K562 (cell line): ENCODE measurements around the gene TIGAR. TPM values are rescaled to one million over a fixed set of nuclear protein-coding genes. Genes with fewer than 3 reads are reported as not detected.
A peak's percentile ranks its signal among the peaks of the same experiment; 100 is the strongest.

Experiments used
- CTBP1 ChIP-seq: fragments of 450-650 bp; IDR thresholded peaks from 2 replicates; pipeline ENCODE4 v1.6.1; 2016; ENCODE audit warnings: borderline replicate concordance
- FOSL1 ChIP-seq: fragments of 200-800 bp; sonication (Bioruptor generic); conservative IDR thresholded peaks from 2 replicates; pipeline ENCODE4 v1.6.1; 2016; ENCODE audit warnings: missing genetic modification characterization, missing compliant biosample characterization
- GTF3C2 ChIP-seq: IDR thresholded peaks from 3 replicates; pipeline ENCODE4 v1.6.1; 2011; ENCODE audit warnings: borderline replicate concordance, mild to moderate bottlenecking, moderate library complexity; ENCODE audit not compliant: insufficient read length; ENCODE audit errors: extremely low read depth
- HNRNPUL1 ChIP-seq: fragments of 200-400 bp; formaldehyde crosslinking; IDR thresholded peaks from 2 replicates; pipeline ENCODE4 v1.6.1; 2017; ENCODE audit warnings: low read length
- NR0B1 ChIP-seq: fragments of 450-650 bp; IDR thresholded peaks from one replicate; pipeline ENCODE4 v1.6.1; 2018; ENCODE audit warnings: mild to moderate bottlenecking, moderate library complexity; ENCODE audit not compliant: partially characterized antibody
- PKNOX1 ChIP-seq: fragments of 450-650 bp; IDR thresholded peaks from 2 replicates; pipeline ENCODE4 v1.6.1; 2016
- RBFOX2 ChIP-seq: fragments of 200-400 bp; formaldehyde crosslinking; IDR thresholded peaks from 2 replicates; pipeline ENCODE4 v1.6.1; 2017; ENCODE audit warnings: low read depth, mild to moderate bottlenecking, low read length, moderate library complexity
- SLC30A9 ChIP-seq: fragments of 250-450 bp; sonication (Bioruptor Pico); IDR thresholded peaks from 2 replicates; pipeline ENCODE4 v1.8.0; 2022; ENCODE audit warnings: mild to moderate bottlenecking, moderate library complexity
- SMARCA5 ChIP-seq: fragments of 450-650 bp; IDR thresholded peaks from 2 replicates; pipeline ENCODE4 v1.6.1; 2016
- TRIM25 ChIP-seq: fragments of 450-650 bp; IDR thresholded peaks from 2 replicates; pipeline ENCODE4 v1.7.0; 2016; ENCODE audit warnings: borderline replicate concordance
- UBTF ChIP-seq, 2 experiments: IDR thresholded peaks; 2 replicates each; pipeline ENCODE4 v1.6.1; 2012; ENCODE audit warnings: improper control_type of control experiment in 2 of 2, low read depth in 2 of 2, low read length in 2 of 2, borderline replicate concordance in 1 of 2
- ZBTB34 ChIP-seq: fragments of 250-450 bp; sonication (Bioruptor Pico); IDR thresholded peaks from 2 replicates; pipeline ENCODE4 v1.8.0; 2021; ENCODE audit warnings: mild to moderate bottlenecking, moderate library complexity
- ZBTB7A ChIP-seq: IDR thresholded peaks from 2 replicates; pipeline ENCODE4 v1.6.1; 2011; ENCODE audit warnings: low read depth, mild to moderate bottlenecking, low read length, moderate library complexity, borderline replicate concordance; ENCODE audit not compliant: control insufficient read depth
- ZNF217 ChIP-seq: sonication (generic); formaldehyde crosslinking; IDR thresholded peaks from 2 replicates; pipeline ENCODE4 v1.8.0; 2022; ENCODE audit warnings: mild to moderate bottlenecking, missing genetic modification reagents
- ZNF707 ChIP-seq: fragments of 250-450 bp; sonication (Bioruptor Pico); conservative IDR thresholded peaks from 2 replicates; pipeline ENCODE4 v1.8.0; 2022; ENCODE audit warnings: inconsistent platforms, mild to moderate bottlenecking, moderate library complexity
- polyA plus RNA-seq, 8 experiments: library from polyadenylated mRNA; depleted of rRNA in 4 of 8; stranded (reverse) in 5 of 8; unstranded in 3 of 8; fragments of >200 nt; fragmentation: Nextera tagmentation in 2 of 8; fragmentation: Illumina TruSeq in 1 of 8; extraction: Ambion mirVana in 2 of 8; extraction: Trizol in 1 of 8; gene quantifications; 2 replicates each; pipeline versions ENCODE4 v1.2.1 to v1.2.3, GENCODE V29; 2011 to 2014; ENCODE audit warnings: inconsistent platforms in 1 of 8, missing spikeins in 1 of 8
- total RNA-seq, 7 experiments: library from RNA; depleted of rRNA in 6 of 7; stranded (reverse); fragments of >200 nt in 6 of 7; fragmentation: Illumina TruSeq in 2 of 7; extraction: Trizol in 2 of 7; gene quantifications; 2 replicates each; pipeline versions ENCODE4 v1.2.1 to v1.2.3, GENCODE V29; 2011 to 2021; ENCODE audit warnings: low replicate concordance in 1 of 7

The TIGAR gene
- total and polyA plus RNA-seq, 9 of the 15 experiments (the other 6 are each of a cell fraction or from before 2014, with no cell fraction given), result 0.11 to 1.0 (median 0.53) TPM; not detected in 2

- no peak for TF ChIP-seq GTF3C2
- TF ChIP-seq UBTF (IDR thresholded peaks at IDR 0.05; ENCODE audit: borderline replicate concordance in 1 of 2, low read depth in 2 of 2, low read length in 2 of 2), result peak in 1 of 2 experiments; percentile 42; a peak in 2 of 4 replicates
- TF ChIP-seq FOSL1, result no peak
- no peak for TF ChIP-seq HNRNPUL1
- no peak for TF ChIP-seq ZNF707 (CRISPR knock-in tag)
- TF ChIP-seq ZNF217 (CRISPR knock-in tag), result no peak
- TF ChIP-seq CTBP1, result no peak
- TF ChIP-seq RBFOX2, result peak; percentile 89
- no peak for TF ChIP-seq ZBTB34 (CRISPR knock-in tag)
- no peak for TF ChIP-seq NR0B1
- TF ChIP-seq SLC30A9 (CRISPR knock-in tag), result no peak
- TF ChIP-seq ZBTB7A, result peak; percentile 81; the same call in 1 of the 2 replicates
- peak; percentile 63; the same call in 1 of the 2 replicates for TF ChIP-seq PKNOX1
- no peak for TF ChIP-seq TRIM25
- TF ChIP-seq SMARCA5, result no peak
These were observed 47.2 kb upstream of the TIGAR start, which contains the start of gene CCND2 (continued) for GRCh38 chr12:4273652-4274395.
